ENCODE data around the gene RAB3C. TPM values are rescaled to one million over a fixed set of nuclear protein-coding genes. Genes with fewer than 3 reads are reported as not detected.

Gene RAB3C
- total RNA-seq, 1 experiment from 2014 or later: not detected

DNA sequence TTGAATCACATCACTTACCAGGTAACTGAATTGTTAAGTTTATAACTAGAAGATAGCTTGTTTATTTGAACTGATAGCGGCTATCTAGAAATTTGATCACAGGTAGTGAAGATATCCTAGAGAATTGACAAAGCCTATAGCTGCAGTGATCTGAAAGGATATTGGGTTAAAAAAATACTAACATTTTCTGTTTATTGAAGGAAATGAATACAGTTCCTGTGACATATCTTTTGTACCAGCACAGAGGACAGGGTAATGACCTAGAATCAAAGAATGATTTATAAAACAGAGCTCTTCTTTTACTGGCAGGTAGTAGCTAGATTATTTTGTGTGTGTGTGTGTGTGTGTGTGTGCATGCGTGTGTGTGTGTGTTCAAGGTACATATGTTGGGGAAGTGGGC lies 94.8 kb downstream of the RAB3C start:
- Histone ChIP-seq H3K27ac (ENCODE audit: low read length) (no peak overlapping the region), H3K9me3 (ENCODE audit: control insufficient read depth, insufficient read depth, low read depth, low read length) (no peaks in the 10 kb centered on the region), H3K4me3 (ENCODE audit: low read depth in 2 of 2, low read length in 2 of 2) (no peak overlapping the region), H3K27me3 (ENCODE audit: control insufficient read depth, insufficient read depth, low read length) (no peaks in the 10 kb centered on the region; the same call in 1 of the 2 replicates), H3K36me3 (ENCODE audit: control insufficient read depth, insufficient read depth, low read length) (no peaks in the 10 kb centered on the region), H3K4me1 (ENCODE audit: control insufficient read depth, insufficient read depth, low read length) (no peaks in the 10 kb centered on the region)
- ChIA-PET POLR2A (interaction anchor here (0.6 kb wide), 1 partner anchor 1280 kb away, joined by 5 read pairs; no protein-coding TSS in a partner anchor), CTCF (no interaction called here)
- intact Hi-C loops (cut with micrococcal nuclease; ENCODE audit: unreplicated experiment): no loop called here
- no peak for ATAC-seq
- no TSS peak for BruUV-seq (replicated peaks)
- in situ Hi-C loops (cut with HindIII; ENCODE audit: low pct_unique_long_range_greater_than_20kb, low sequenced_read_pairs): no loop called here
- no peak for TF ChIP-seq TCF7L2 (IDR thresholded peaks at IDR 0.05; ENCODE audit: low read depth, low read length)
- TF ChIP-seq, protein P1, sequence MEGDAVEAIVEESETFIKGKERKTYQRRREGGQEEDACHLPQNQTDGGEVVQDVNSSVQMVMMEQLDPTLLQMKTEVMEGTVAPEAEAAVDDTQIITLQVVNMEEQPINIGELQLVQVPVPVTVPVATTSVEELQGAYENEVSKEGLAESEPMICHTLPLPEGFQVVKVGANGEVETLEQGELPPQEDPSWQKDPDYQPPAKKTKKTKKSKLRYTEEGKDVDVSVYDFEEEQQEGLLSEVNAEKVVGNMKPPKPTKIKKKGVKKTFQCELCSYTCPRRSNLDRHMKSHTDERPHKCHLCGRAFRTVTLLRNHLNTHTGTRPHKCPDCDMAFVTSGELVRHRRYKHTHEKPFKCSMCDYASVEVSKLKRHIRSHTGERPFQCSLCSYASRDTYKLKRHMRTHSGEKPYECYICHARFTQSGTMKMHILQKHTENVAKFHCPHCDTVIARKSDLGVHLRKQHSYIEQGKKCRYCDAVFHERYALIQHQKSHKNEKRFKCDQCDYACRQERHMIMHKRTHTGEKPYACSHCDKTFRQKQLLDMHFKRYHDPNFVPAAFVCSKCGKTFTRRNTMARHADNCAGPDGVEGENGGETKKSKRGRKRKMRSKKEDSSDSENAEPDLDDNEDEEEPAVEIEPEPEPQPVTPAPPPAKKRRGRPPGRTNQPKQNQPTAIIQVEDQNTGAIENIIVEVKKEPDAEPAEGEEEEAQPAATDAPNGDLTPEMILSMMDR (IDR thresholded peaks at IDR 0.05): no peak
- TF ChIP-seq SIN3A (IDR thresholded peaks at IDR 0.05; ENCODE audit: borderline replicate concordance, insufficient read depth, low read depth, low read length): no peak
- TF ChIP-seq, protein P2, sequence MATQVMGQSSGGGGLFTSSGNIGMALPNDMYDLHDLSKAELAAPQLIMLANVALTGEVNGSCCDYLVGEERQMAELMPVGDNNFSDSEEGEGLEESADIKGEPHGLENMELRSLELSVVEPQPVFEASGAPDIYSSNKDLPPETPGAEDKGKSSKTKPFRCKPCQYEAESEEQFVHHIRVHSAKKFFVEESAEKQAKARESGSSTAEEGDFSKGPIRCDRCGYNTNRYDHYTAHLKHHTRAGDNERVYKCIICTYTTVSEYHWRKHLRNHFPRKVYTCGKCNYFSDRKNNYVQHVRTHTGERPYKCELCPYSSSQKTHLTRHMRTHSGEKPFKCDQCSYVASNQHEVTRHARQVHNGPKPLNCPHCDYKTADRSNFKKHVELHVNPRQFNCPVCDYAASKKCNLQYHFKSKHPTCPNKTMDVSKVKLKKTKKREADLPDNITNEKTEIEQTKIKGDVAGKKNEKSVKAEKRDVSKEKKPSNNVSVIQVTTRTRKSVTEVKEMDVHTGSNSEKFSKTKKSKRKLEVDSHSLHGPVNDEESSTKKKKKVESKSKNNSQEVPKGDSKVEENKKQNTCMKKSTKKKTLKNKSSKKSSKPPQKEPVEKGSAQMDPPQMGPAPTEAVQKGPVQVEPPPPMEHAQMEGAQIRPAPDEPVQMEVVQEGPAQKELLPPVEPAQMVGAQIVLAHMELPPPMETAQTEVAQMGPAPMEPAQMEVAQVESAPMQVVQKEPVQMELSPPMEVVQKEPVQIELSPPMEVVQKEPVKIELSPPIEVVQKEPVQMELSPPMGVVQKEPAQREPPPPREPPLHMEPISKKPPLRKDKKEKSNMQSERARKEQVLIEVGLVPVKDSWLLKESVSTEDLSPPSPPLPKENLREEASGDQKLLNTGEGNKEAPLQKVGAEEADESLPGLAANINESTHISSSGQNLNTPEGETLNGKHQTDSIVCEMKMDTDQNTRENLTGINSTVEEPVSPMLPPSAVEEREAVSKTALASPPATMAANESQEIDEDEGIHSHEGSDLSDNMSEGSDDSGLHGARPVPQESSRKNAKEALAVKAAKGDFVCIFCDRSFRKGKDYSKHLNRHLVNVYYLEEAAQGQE (IDR thresholded peaks at IDR 0.05; ENCODE audit: insufficient read depth in 1 of 2, low read depth in 2 of 2, low read length in 1 of 2): no peak
- no peak for TF ChIP-seq POLR2AphosphoS5 (IDR thresholded peaks at IDR 0.05; ENCODE audit: low read depth, low read length)
- DNase-seq (ENCODE audit: low read depth, low spot score): no peak

DNA sequence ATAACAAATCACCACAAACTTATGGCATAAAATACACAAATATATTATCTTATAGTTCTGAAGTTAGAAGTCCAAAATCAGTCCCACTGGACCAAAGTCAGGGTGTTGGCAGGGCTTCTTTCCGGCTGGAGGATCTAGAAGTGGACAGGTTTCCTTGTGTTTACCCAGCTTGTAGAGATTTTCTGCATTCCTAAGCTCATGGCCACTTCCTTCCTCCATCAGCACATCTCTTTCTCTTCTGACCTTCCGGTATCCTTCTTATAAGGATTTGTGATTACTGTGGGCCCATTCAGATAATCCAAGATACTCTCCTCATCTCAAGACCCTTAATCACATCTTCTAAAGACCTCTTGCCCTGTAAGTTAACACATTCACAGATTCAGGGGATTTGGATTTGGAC lies 97.6 kb downstream of the RAB3C start:
- in situ Hi-C loops (cut with HindIII; ENCODE audit: low pct_unique_long_range_greater_than_20kb, low sequenced_read_pairs) (no loop called here), intact Hi-C loops (cut with micrococcal nuclease; ENCODE audit: unreplicated experiment) (no loop called here)
- ATAC-seq (no peak), DNase-seq (ENCODE audit: low read depth, low spot score) (no peak)
- TF ChIP-seq SIN3A (IDR thresholded peaks at IDR 0.05; ENCODE audit: borderline replicate concordance, insufficient read depth, low read depth, low read length): no peak
- TF ChIP-seq TCF7L2 (IDR thresholded peaks at IDR 0.05; ENCODE audit: low read depth, low read length): no peak
- no peak for TF ChIP-seq POLR2AphosphoS5 (IDR thresholded peaks at IDR 0.05; ENCODE audit: low read depth, low read length)
- TF ChIP-seq, protein P2 (IDR thresholded peaks at IDR 0.05; ENCODE audit: insufficient read depth in 1 of 2, low read depth in 2 of 2, low read length in 1 of 2): no peak
- TF ChIP-seq, protein P1 (IDR thresholded peaks at IDR 0.05): no peak
- Histone ChIP-seq H3K27ac (ENCODE audit: low read length) (no peak overlapping the region), H3K9me3 (ENCODE audit: control insufficient read depth, insufficient read depth, low read depth, low read length) (no peaks in the 10 kb centered on the region), H3K36me3 (ENCODE audit: control insufficient read depth, insufficient read depth, low read length) (no peaks in the 10 kb centered on the region), H3K4me1 (ENCODE audit: control insufficient read depth, insufficient read depth, low read length) (no peaks in the 10 kb centered on the region), H3K4me3 (ENCODE audit: low read depth in 2 of 2, low read length in 2 of 2) (no peak overlapping the region), H3K27me3 (ENCODE audit: control insufficient read depth, insufficient read depth, low read length) (no peaks in the 10 kb centered on the region; the same call in 1 of the 2 replicates)
- no TSS peak for BruUV-seq (replicated peaks)
- CTCF ChIA-PET: no interaction called here
- POLR2A ChIA-PET: no interaction called here

Measured in Panc1 (cell line).